Esophagus muscularis mucosa (tissue), 4 donors: ENCODE measurements around the gene ECPAS.

Experiments used
- CTCF ChIP-seq, 3 experiments: fragments of 200-600 bp in 2 of 3; fragments of 450-650 bp in 1 of 3; sonication (generic) in 2 of 3; IDR thresholded peaks; one replicate each; pipeline ENCODE4 v1.5.1; 2017 to 2019; ENCODE audit warnings: antibody characterized with exemption in 3 of 3, mild to moderate bottlenecking in 2 of 3, moderate library complexity in 1 of 3
- EP300 ChIP-seq: sonication (generic); formaldehyde crosslinking; IDR thresholded peaks from one replicate; pipeline ENCODE4 v1.6.1; 2017; ENCODE audit warnings: antibody characterized with exemption
- POLR2A ChIP-seq: fragments of 450-650 bp; IDR thresholded peaks from one replicate; pipeline ENCODE4 v1.6.1; 2017; ENCODE audit warnings: antibody characterized with exemption, moderate library complexity, mild to moderate bottlenecking, low read depth
- POLR2AphosphoS5 ChIP-seq, 2 donors: sonication (generic); formaldehyde crosslinking; IDR thresholded peaks; one replicate each; pipeline ENCODE4 v1.6.1; 2017; ENCODE audit warnings: antibody characterized with exemption in 2 of 2

GRCh38 chr9:111413996-111414395 is 70.2 kb downstream of the ECPAS start:
- TF ChIP-seq POLR2AphosphoS5 (IDR thresholded peaks at IDR 0.05): no peak
- TF ChIP-seq POLR2A: no peak
- TF ChIP-seq CTCF (IDR thresholded peaks at IDR 0.05): no peak
- no peak for TF ChIP-seq EP300
